SK-N-MC (cell line): ENCODE measurements around the gene DOCK1.

Experiments
- DNase-seq: peaks from one replicate; pipeline ENCODE4 v3.0.0-alpha.2; 2011; ENCODE audit warnings: low read depth, low spot score
- H3K27ac ChIP-seq: fragments of 200-600 bp; sonication (generic); 2 replicates; pipeline ENCODE4 v1.5.1; 2016; ENCODE audit warnings: mixed run types
- H3K36me3 ChIP-seq: fragments of 200-600 bp; sonication (generic); 2 replicates; pipeline ENCODE4 v1.6.1; 2017; ENCODE audit warnings: antibody characterized with exemption, low read length, mixed read lengths; ENCODE audit not compliant: insufficient read depth
- H3K4me3 ChIP-seq: fragments of 200-600 bp; sonication (generic); 2 replicates; pipeline ENCODE4 v1.5.1; 2016
- H3K9ac ChIP-seq: fragments of 200-600 bp; sonication (generic); 2 replicates; pipeline ENCODE4 v1.8.0; 2017; ENCODE audit warnings: mixed run types, mixed read lengths; ENCODE audit not compliant: insufficient read length
- H3K9me3 ChIP-seq: fragments of 200-600 bp; sonication (generic); 2 replicates; pipeline ENCODE4 v1.6.1; 2017; ENCODE audit warnings: low read depth, mild to moderate bottlenecking, antibody characterized with exemption, low read length, moderate library complexity, mixed read lengths
- EZH2 ChIP-seq: fragments of 200-600 bp; sonication (generic); IDR thresholded peaks from one replicate; pipeline ENCODE4 v1.6.1; 2017; ENCODE audit warnings: antibody characterized with exemption
- FOXP2 ChIP-seq: optimal IDR thresholded peaks from 2 replicates; pipeline ENCODE3; 2011; ENCODE audit warnings: mild to moderate bottlenecking, moderate library complexity; ENCODE audit not compliant: insufficient read depth; ENCODE audit errors: extremely low read length, control extremely low read depth
- POLR2AphosphoS5 ChIP-seq: IDR thresholded peaks from 2 replicates; pipeline ENCODE4 v1.6.1; 2012; ENCODE audit warnings: mild to moderate bottlenecking, low read depth, low read length, borderline replicate concordance

DOCK1 gene

GRCh38 chr10:127198721-127199120 lies 293.5 kb downstream of the DOCK1 start:
- H3K4me3 ChIP-seq, result no peak overlapping the region
- no peak overlapping the region for H3K9ac ChIP-seq
- DNase-seq, result no peak
- TF ChIP-seq FOXP2 (no peak), EZH2 (no peak), POLR2AphosphoS5 (no peak)
- no peak overlapping the region for H3K27ac ChIP-seq
- H3K9me3 ChIP-seq, result no peaks in the 10 kb centered on the region
- H3K36me3 ChIP-seq, result no peaks in the 10 kb centered on the region

DNA sequence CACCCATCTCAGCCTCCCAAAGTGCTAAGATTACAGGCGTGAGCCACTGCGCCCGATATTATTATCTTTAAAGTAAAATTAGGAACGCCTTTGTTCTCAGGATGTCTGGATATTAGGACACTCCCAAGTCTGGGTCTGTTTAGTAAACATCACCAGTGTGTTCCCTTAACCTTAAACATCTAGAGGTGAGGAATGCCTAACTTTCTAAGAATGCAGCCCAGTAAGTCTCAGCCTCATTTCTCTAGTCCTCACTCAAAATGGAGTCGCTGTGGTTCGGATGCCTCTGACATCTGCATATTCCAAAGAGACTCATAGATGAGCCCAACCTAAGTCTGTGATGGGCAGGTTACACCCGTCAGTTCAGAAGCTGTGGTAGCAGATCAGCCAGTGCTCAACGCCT lies 295.4 kb downstream of the DOCK1 start:
- TF ChIP-seq FOXP2, result no peak
- TF ChIP-seq POLR2AphosphoS5, result no peak
- TF ChIP-seq EZH2, result no peak
- Histone ChIP-seq H3K9me3 (no peaks in the 10 kb centered on the region), H3K4me3 (no peak overlapping the region), H3K9ac (no peak overlapping the region), H3K27ac (no peak overlapping the region), H3K36me3 (no peaks in the 10 kb centered on the region)
- no peak for DNase-seq

GRCh38 chr10:127203067-127203466 lies 297.8 kb downstream of the DOCK1 start:
- Histone ChIP-seq H3K27ac (no peak overlapping the region), H3K4me3 (no peak overlapping the region)
- TF ChIP-seq POLR2AphosphoS5, result no peak
- no peak for TF ChIP-seq FOXP2
- TF ChIP-seq EZH2, result no peak

DNA sequence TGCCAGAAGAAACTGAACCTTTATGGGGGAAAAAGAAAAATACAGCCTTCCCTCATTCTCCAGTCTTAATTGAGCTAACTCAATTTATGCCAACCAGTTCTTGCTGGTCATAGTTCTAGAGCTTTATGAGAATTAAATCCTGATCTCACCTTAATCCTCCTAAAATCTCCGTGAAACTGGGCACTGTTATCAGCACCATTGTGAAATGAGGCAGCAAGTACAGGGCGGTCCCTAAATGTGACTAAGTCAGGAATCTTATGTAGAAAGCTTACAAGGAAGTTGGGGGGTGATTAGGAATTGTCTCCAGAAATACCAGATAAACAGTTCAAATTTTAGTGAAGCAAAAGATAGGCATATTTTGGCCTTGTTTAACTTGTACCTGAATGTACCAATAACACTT lies 301.9 kb downstream of the DOCK1 start:
- DNase-seq, result no peak
- Histone ChIP-seq H3K27ac (no peak overlapping the region), H3K9ac (no peak overlapping the region), H3K9me3 (no peaks in the 10 kb centered on the region), H3K36me3 (no peaks in the 10 kb centered on the region), H3K4me3 (no peak overlapping the region)
- TF ChIP-seq EZH2 (no peak), FOXP2 (no peak), POLR2AphosphoS5 (no peak)

More at GRCh38 chr10:127203067-127203466, 297.8 kb downstream of the DOCK1 start:
- no peak overlapping the region for H3K9ac ChIP-seq
- H3K9me3 ChIP-seq, result no peaks in the 10 kb centered on the region
- no peaks in the 10 kb centered on the region for H3K36me3 ChIP-seq
- DNase-seq, result no peak

GRCh38 chr10:127210936-127211466 lies 305.8 kb downstream of the DOCK1 start:
- H3K9me3 ChIP-seq, result no peaks in the 10 kb centered on the region
- H3K36me3 ChIP-seq, result no peaks in the 10 kb centered on the region
- H3K4me3 ChIP-seq, result no peak overlapping the region
- DNase-seq, result no peak
- no peak overlapping the region for H3K27ac ChIP-seq
- TF ChIP-seq FOXP2 (no peak), POLR2AphosphoS5 (no peak), EZH2 (no peak)
- no peak overlapping the region for H3K9ac ChIP-seq

DNA sequence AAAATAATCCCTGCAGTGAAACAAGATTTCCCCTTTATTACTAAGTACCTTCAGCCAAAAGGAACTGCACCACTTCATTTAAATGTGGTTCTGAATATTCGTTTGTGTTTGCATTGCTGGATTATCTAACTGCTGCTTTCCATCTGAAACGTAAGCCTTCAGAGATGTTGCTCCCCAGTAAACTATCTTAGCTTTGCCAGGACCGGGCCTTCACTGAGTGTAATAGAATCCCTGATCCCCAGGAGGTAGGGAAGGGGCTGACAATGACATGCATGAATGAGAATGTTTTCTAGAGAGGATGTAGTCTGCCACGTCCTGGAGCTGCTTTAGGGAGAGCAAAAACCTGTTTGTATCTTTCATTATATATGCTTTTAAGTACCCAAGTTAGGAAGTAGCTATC lies 310.6 kb downstream of the DOCK1 start:
- DNase-seq, result no peak
- Histone ChIP-seq H3K9me3 (no peaks in the 10 kb centered on the region), H3K4me3 (no peak overlapping the region), H3K9ac (no peak overlapping the region), H3K36me3 (no peaks in the 10 kb centered on the region), H3K27ac (no peak overlapping the region)
- no peak for TF ChIP-seq EZH2
- no peak for TF ChIP-seq POLR2AphosphoS5
- TF ChIP-seq FOXP2, result no peak

DNA sequence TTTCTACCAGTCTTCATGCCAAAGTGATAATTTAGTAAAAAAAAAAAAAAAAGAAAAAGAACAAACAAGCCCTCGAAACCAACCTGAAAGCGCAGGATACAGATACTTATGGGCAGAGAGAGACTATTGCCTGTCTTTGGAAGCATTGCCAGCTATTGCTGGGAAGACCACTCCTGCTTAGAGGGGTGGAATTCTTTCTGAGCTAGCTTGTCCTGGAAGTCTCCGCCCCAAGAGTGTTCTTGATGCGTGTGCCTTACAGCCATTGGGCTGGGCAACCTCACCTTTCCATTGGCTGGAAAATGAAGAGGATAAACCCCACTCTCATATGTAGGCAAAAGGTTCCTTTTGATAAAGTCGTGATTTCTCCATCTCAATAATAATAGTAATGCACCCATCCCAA lies 311.0 kb downstream of the DOCK1 start:
- Histone ChIP-seq H3K27ac (no peak overlapping the region), H3K9me3 (no peaks in the 10 kb centered on the region), H3K4me3 (no peak overlapping the region), H3K9ac (no peak overlapping the region), H3K36me3 (no peaks in the 10 kb centered on the region)
- no peak for TF ChIP-seq FOXP2
- no peak for TF ChIP-seq EZH2
- TF ChIP-seq POLR2AphosphoS5, result no peak
- no peak for DNase-seq

DNA sequence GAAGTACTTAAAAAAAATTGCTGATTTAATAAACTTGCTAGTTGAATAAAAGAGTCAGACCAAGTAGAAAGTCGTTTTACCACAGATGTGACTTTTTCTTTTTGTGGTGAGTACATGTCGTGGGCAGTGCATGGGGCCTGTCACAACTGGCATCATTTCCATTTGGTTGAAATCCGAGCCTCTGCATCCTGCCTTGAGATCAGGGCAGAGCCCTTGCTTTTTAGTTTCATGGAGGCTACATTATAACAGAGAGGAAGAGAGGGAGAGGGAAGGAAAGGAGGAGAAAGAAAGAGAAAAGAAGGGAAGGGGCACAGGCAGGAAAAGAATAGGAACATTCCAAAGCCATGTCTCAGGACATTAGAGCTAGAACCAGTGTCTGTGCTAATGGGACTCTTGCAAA lies 311.6 kb downstream of the DOCK1 start:
- Histone ChIP-seq H3K4me3 (no peak overlapping the region), H3K36me3 (no peaks in the 10 kb centered on the region), H3K9ac (no peak overlapping the region), H3K9me3 (no peaks in the 10 kb centered on the region), H3K27ac (no peak overlapping the region)
- TF ChIP-seq POLR2AphosphoS5, result no peak
- no peak for TF ChIP-seq EZH2
- DNase-seq, result no peak

DNA sequence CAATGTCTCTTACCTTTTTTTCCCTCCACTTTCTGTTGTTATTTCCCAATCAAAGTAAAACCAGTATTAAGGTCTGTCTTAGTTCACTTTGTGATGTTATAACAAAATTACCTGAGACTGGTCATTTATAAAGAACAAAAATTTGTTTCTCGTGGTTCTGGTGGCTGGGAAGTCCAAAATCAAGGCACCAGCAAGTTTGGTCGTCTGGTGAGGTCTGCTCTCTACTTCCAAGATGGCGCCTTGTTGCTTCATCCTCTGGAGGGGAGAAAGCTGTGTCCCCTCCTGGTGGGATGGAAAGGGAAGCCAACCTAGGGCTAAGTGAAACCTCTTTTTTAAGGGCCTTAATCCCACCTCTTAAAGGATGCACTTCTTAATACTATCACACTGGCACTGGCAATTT lies 313.4 kb downstream of the DOCK1 start:
- H3K4me3 ChIP-seq, result no peak overlapping the region
- TF ChIP-seq EZH2, result no peak
- TF ChIP-seq POLR2AphosphoS5, result no peak
- TF ChIP-seq FOXP2, result no peak
- DNase-seq, result no peak
- H3K9me3 ChIP-seq, result no peaks in the 10 kb centered on the region
- H3K36me3 ChIP-seq, result no peaks in the 10 kb centered on the region
- no peak overlapping the region for H3K27ac ChIP-seq
- H3K9ac ChIP-seq, result no peak overlapping the region
